HG02798 (cell line): ENCODE results near the gene RRAD.

Experiments
- ATAC-seq: cut with Tn5 transposase; IDR thresholded peaks from one replicate; pipeline ENCODE4 v1.9.1; 2021; ENCODE audit warnings: mild to moderate bottlenecking; ENCODE audit not compliant: unreplicated experiment, poor library complexity

The RRAD gene

GRCh38 chr16:66919569-66920298 lies 5.6 kb downstream of the RRAD start:
- no peak for ATAC-seq

GRCh38 chr16:66918803-66919568 lies 6.3 kb downstream of the RRAD start, which contains the start of gene CDH16:
Gene CDH16 (minus strand): TSS chr16:66918885. CDS start chr16:66918065, 820 bp downstream.
- no peak for ATAC-seq

- ATAC-seq, result no peak
These were observed 7.0 kb downstream of the RRAD start for GRCh38 chr16:66918355-66918754.

GRCh38 chr16:66917741-66918140 lies 7.6 kb downstream of the RRAD start:
- ATAC-seq, result no peak

GRCh38 chr16:66916518-66916917 lies 8.8 kb downstream of the RRAD start:
- no peak for ATAC-seq

GRCh38 chr16:66915041-66915440 lies 10.3 kb downstream of the RRAD start:
- ATAC-seq, result no peak

GRCh38 chr16:66914541-66914940 lies 10.8 kb downstream of the RRAD start:
- ATAC-seq, result no peak

- no peak for ATAC-seq
These were observed 11.6 kb downstream of the RRAD start for GRCh38 chr16:66913711-66914110.

GRCh38 chr16:66913081-66913480 lies 12.3 kb downstream of the RRAD start:
- ATAC-seq, result no peak

- ATAC-seq, result no peak
These were observed 13.5 kb downstream of the RRAD start for GRCh38 chr16:66911801-66912200.

GRCh38 chr16:66911112-66911511 lies 14.2 kb downstream of the RRAD start:
- ATAC-seq, result no peak

GRCh38 chr16:66910175-66910940 lies 15.0 kb downstream of the RRAD start:
- ATAC-seq, result no peak

GRCh38 chr16:66908762-66909559 lies 16.4 kb downstream of the RRAD start:
- ATAC-seq, result no peak

GRCh38 chr16:66908116-66908515 lies 17.2 kb downstream of the RRAD start:
- ATAC-seq, result no peak

GRCh38 chr16:66906916-66907836 lies 18.2 kb downstream of the RRAD start:
- ATAC-seq, result no peak

- no peak for ATAC-seq
These were observed 19.4 kb downstream of the RRAD start for GRCh38 chr16:66905633-66906539.

GRCh38 chr16:66904846-66905632 lies 20.3 kb downstream of the RRAD start:
- no peak for ATAC-seq
